ENCODE data around the gene FTO. TPM values are rescaled to one million over a fixed set of nuclear protein-coding genes. Genes with fewer than 3 reads are reported as not detected.

The FTO gene
- total and polyA plus RNA-seq, 2 of the 8 experiments (the other 6 are each of a cell fraction or from before 2014, with no cell fraction given) = 34.5 to 59.8 TPM

- POLR2A ChIA-PET (ENCODE audit: partially characterized antibody) = interaction anchor here (0.6 to 1.3 kb wide), 2 partner anchors 13 to 304 kb away, joined by 3 to 6 read pairs; no protein-coding TSS in a partner anchor
- 95% methylated on average over 10 of the region's 10 CpGs; no CpG with 5 or more reads in 1 of the 2 experiments for WGBS, 2 experiments (ENCODE audit: extremely low coverage in 1 of 2, insufficient coverage in 1 of 2, insufficient read length in 1 of 2, insufficient replicate concordance in 2 of 2, low coverage in 1 of 2, low lambda C conversion rate in 2 of 2, missing lambda C conversion rate in 1 of 2)
- CTCF ChIA-PET (ENCODE audit: partially characterized antibody) = interaction anchor here (0.7 to 1.9 kb wide), 7 partner anchors 9 to 629 kb away, joined by 3 to 6 read pairs (median 4); no protein-coding TSS in a partner anchor
- TF ChIP-seq, protein P1, sequence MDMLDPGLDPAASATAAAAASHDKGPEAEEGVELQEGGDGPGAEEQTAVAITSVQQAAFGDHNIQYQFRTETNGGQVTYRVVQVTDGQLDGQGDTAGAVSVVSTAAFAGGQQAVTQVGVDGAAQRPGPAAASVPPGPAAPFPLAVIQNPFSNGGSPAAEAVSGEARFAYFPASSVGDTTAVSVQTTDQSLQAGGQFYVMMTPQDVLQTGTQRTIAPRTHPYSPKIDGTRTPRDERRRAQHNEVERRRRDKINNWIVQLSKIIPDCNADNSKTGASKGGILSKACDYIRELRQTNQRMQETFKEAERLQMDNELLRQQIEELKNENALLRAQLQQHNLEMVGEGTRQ (IDR thresholded peaks at IDR 0.05; ENCODE audit: low read length) = no peak
- TF ChIP-seq TCF12 (IDR thresholded peaks at IDR 0.05; ENCODE audit: low read depth, low read length) (no peak), TEAD4 (IDR thresholded peaks at IDR 0.05; ENCODE audit: low read depth, low read length) (no peak), CEBPB (IDR thresholded peaks at IDR 0.05; ENCODE audit: low read depth, low read length) (no peak), SP2 (IDR thresholded peaks at IDR 0.05; ENCODE audit: low read length) (no peak), NANOG (IDR thresholded peaks at IDR 0.05; ENCODE audit: insufficient read depth, low read depth, low read length, poor library complexity, severe bottlenecking) (no peak), YY1 (IDR thresholded peaks at IDR 0.05; ENCODE audit: low read depth, low read length) (no peak), SUZ12 (IDR thresholded peaks at IDR 0.05; ENCODE audit: low read length) (no peak), ATF2 (IDR thresholded peaks at IDR 0.05; ENCODE audit: low read length) (no peak), SP1 (IDR thresholded peaks at IDR 0.05; ENCODE audit: low read depth, low read length) (no peak), EP300 (IDR thresholded peaks at IDR 0.05; ENCODE audit: borderline replicate concordance in 1 of 2, low read depth in 2 of 2, low read length in 2 of 2) (no peak)
Measured at GRCh38 chr16:54063279-54063773, 359.4 kb downstream of the FTO start.

More at GRCh38 chr16:54063279-54063773, 359.4 kb downstream of the FTO start:
- H3K4me1 ChIP-seq (replicated peaks in 1 of 4; ENCODE audit: control insufficient read depth in 3 of 4, insufficient read depth in 4 of 4, low read length in 3 of 4) = peaks cover 0 to 7% (median 4%) of the 10 kb centered on the region in 4 experiments; a peak in 5 of 7 replicates
- no peak overlapping the region for H3K14ac ChIP-seq (ENCODE audit: insufficient read length)
- no peak overlapping the region for H2AK5ac ChIP-seq (ENCODE audit: low read depth, low read length)
- H2BK15ac ChIP-seq (ENCODE audit: low read length) = no peak overlapping the region
- no peak overlapping the region for H3K9ac ChIP-seq (replicated peaks in 1 of 4; ENCODE audit: extremely low read depth in 1 of 4, low read depth in 3 of 4, low read length in 3 of 4)
- no peak overlapping the region for H3K4me3 ChIP-seq (ENCODE audit: extremely low read depth in 1 of 4, insufficient read depth in 2 of 4, low read depth in 3 of 4, low read length in 4 of 4)
- H3K23ac ChIP-seq (ENCODE audit: insufficient read length) = no peak overlapping the region
- H4K8ac ChIP-seq (ENCODE audit: extremely low read depth, insufficient read depth, low read length) = no peak overlapping the region
- FAIRE-seq (no peak), DNase-seq (ENCODE audit: low read depth in 1 of 2, low spot score in 2 of 2) (no peak)
- H4K91ac ChIP-seq (replicated peaks; ENCODE audit: insufficient read length, low read length) = no peak overlapping the region
- H2BK20ac ChIP-seq (ENCODE audit: low read length) = no peak overlapping the region
- no peaks in the 10 kb centered on the region for H3K9me3 ChIP-seq (ENCODE audit: insufficient read depth in 2 of 2, low read depth in 1 of 2, low read length in 1 of 2)
- H4K5ac ChIP-seq (ENCODE audit: insufficient read length, low read depth, low read length) = no peak overlapping the region
- no peak overlapping the region for H3K56ac ChIP-seq (replicated peaks; ENCODE audit: insufficient read length, low read depth, low read length)
- H3K79me1 ChIP-seq (ENCODE audit: low read depth, low read length) = no peaks in the 10 kb centered on the region
- H2BK12ac ChIP-seq (ENCODE audit: low read depth, low read length) = no peak overlapping the region
- H2AFZ ChIP-seq (ENCODE audit: low read length) = no peak overlapping the region
- H2BK5ac ChIP-seq (ENCODE audit: low read depth, low read length) = no peak overlapping the region
- H3K36me3 ChIP-seq (ENCODE audit: control insufficient read depth in 2 of 4, insufficient read depth in 4 of 4, low read length in 3 of 4) = no peaks in the 10 kb centered on the region
- H4K20me1 ChIP-seq (replicated peaks in 1 of 2; ENCODE audit: control insufficient read depth in 1 of 2, insufficient read depth in 2 of 2, low read length in 2 of 2) = no peaks in the 10 kb centered on the region
- no peak overlapping the region for H3K27ac ChIP-seq (ENCODE audit: low read depth, low read length)
- no peak overlapping the region for H3K4ac ChIP-seq (replicated peaks; ENCODE audit: insufficient read length, low read depth, low read length)
- no peaks in the 10 kb centered on the region for H3K27me3 ChIP-seq (replicated peaks in 1 of 4; ENCODE audit: control insufficient read depth in 3 of 4, extremely low read depth in 1 of 4, insufficient read depth in 3 of 4, low read length in 3 of 4)
- no peak overlapping the region for H3K4me2 ChIP-seq (ENCODE audit: insufficient read depth in 1 of 2, low read depth in 2 of 2, low read length in 2 of 2)
- H3K18ac ChIP-seq (ENCODE audit: extremely low read depth, low read length) = no peak overlapping the region
- no peaks in the 10 kb centered on the region for H3K79me2 ChIP-seq (ENCODE audit: control insufficient read depth in 1 of 2, insufficient read depth in 2 of 2, low read length in 2 of 2)
- H2BK120ac ChIP-seq (replicated peaks; ENCODE audit: low read depth, low read length) = no peak overlapping the region
- no peaks in the 10 kb centered on the region for H3K23me2 ChIP-seq (ENCODE audit: low read depth, low read length)

All from H1 (cell line).